ENCODE measurements around the gene ISCU. TPM values are rescaled to one million over a fixed set of nuclear protein-coding genes. Genes with fewer than 3 reads are reported as not detected.
A peak's percentile ranks its signal among the peaks of the same experiment; 100 is the strongest.

Gene ISCU
- total RNA-seq, result 432 TPM
- long read RNA-seq, transcript ISCU-201 (5 exons, 994 nt), result major isoform, 520 of 582 reads
- long read RNA-seq, transcript ISCU-202 (6 exons, 1,069 nt), result minor isoform, 6 of 582 reads
- long read RNA-seq, transcript ISCU-205 (5 exons, 1,330 nt), result minor isoform, 6 of 582 reads
- long read RNA-seq, partial matches to known transcripts, result 27 of 582 reads
- long read RNA-seq, other reads (novel, unspliced or antisense), result 15 of 582 reads

DNA sequence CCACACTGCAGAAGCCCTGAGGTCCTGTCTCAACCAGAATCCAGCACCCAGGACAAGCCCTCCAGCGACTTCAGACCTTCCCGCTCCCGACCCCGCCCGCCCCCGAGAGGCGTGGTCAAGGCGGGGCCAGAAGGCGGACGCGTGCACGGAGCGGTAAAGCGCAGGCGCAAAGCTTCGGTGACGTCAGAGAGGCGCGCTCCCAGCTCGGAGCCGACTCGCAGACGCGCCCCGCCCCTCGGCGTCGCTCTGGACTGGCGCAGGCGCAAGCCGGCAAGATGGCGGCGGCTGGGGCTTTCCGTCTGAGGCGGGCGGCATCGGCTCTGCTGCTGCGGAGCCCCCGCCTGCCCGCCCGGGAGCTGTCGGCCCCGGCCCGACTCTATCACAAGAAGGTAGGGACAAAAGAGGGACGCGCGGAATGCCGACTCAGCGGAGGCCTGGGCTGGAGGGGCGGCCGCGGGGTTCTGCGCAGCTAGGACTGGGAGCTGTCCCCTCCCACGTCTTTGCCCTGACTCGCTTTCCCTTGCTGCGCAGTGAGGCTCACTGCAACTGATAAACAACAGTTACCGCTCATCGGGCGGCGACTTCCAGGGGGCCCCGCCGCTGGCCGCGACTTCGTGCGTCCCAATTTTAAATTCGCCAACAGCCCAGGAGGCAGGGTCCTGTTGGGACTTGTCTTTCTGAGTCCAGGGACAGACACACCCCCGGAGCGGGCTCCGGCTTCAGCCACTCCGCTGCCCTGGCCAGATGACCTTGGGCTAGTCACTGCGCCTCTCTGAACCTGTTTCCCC, at the start of gene ISCU:
Gene ISCU (plus strand): TSS at position 249 of the 788 bp plus-strand sequence. CDS start 27 bp downstream, at position 276.
- peak; percentile 99 for DNase-seq (ENCODE audit: low spot score)
- intact Hi-C loops (cut with DNase I), result loop anchor here (1.0 to 5.0 kb wide), 4 partner anchors 56 to 385 kb away; partner anchors contain the start of gene SSH1

DNA sequence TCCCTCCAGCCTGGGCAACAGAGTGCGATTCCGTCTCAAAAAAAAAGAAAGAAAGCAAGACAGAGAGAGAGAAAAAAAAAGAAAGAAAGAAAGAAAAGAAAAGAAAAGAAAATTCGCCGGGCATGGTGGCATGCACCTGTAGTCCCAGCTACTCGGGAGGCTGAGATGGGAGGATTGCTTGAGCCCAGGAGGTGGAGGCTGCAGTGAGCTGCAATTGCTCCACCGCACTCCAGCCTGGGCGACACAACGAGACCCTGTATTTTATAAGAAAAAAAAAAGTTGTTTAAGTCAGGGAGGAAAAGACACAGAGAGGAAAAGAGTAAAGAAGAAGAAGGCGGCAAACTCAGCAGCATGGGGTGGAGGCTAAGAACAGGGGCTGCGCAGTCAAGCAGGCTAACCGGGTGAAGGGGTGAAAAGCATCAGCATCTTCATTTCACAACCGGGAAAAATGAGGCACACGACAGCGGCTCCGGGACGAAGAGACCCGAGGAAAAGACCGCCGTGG, 47.9 kb upstream of the ISCU start:
- intact Hi-C loops (cut with DNase I), result loop anchor here (5.0 to 10.0 kb wide), 4 partner anchors 100 to 830 kb away; partner anchors contain the start of gene PWP1
- no peak for DNase-seq (ENCODE audit: low spot score)

GRCh38 chr12:108514973-108515814, 47.2 kb upstream of the ISCU start, which contains the start of gene FICD:
FICD (plus strand) TSS chr12:108515277; CDS start chr12:108516973, 1,696 bp downstream.
- intact Hi-C loops (cut with DNase I), result loop anchor here (5.0 to 10.0 kb wide), 4 partner anchors 100 to 830 kb away; partner anchors contain the start of gene PWP1

GRCh38 chr12:108515916-108516315, 46.5 kb upstream of the ISCU start:
- intact Hi-C loops (cut with DNase I), result loop anchor here (10.0 kb wide), 2 partner anchors 99 to 831 kb away; partner anchors contain the start of gene PWP1
- DNase-seq (ENCODE audit: low spot score), result no peak

More at GRCh38 chr12:108514973-108515814, 47.2 kb upstream of the ISCU start, which contains the start of gene FICD:
- peak; percentile 100 for DNase-seq (ENCODE audit: low spot score)

GRCh38 chr12:108516511-108517275, 45.7 kb upstream of the ISCU start:
- DNase-seq (ENCODE audit: low spot score), result no peak
- intact Hi-C loops (cut with DNase I), result loop anchor here (10.0 kb wide), 2 partner anchors 98 to 832 kb away; partner anchors contain the start of gene PWP1

DNA sequence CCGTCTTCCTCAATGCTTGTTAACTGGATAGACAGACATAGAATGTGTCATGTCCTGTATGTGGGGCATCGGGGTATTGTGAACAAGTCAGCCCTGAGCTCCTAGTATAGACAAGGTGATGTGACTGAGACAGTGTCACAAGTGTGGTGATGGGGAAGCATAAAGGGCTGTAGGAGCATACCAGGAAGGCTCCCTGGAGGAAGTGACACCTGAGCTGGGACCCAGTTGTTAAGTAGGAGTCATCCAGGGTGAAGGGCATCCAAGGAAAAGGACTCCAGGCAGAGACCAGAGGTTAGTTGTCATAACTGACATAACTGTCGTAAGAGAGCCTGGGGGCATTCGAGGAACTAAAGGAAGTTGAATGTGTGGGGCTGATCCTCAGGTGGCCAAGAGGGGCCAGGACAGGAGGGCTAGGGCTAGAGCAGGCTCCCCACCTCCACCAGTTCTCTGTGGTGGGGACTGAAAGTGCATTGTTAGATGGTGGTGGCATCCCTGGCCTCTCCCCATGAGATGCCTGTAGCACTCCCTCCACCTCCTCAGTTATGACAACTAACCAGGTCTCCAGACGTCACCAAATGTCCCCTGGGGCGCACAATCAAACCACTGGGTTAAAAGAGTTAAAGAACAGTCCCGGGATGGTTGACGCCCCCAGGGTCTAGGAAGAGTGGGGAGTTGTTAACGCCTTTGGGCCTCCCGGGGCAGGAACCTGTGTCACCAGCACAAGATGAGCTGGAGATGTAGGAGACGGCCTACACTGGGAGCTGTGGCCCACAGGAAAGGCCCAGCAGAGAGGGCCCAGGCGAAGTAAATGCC, 44.9 kb upstream of the ISCU start:
- DNase-seq (ENCODE audit: low spot score), result no peak

DNA sequence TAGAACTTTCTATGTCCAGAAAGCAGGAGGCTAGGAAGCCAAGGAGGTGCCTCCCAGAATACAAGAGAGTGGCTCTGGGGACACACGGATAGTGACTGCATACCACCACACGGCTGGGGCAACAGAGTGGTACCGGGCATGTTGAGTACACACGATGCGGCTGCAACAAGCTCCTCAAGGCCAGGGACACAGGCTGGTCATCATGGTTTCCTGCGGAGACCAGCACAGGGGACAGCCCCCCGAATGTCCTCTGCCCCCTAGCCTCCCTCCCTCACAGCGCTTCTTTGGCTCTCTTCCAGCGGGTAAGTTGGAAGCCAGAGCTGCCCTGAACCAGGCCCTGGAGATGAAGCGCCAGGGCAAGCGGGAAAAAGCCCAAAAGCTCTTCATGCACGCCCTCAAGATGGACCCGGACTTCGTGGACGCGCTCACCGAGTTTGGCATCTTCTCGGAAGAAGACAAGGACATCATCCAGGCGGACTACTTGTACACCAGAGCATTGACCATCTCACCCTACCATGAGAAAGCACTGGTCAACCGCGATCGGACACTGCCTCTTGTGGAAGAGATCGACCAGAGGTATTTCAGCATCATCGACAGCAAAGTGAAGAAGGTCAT, 44.2 kb upstream of the ISCU start:
- DNase-seq (ENCODE audit: low spot score), result no peak
- intact Hi-C loops (cut with DNase I), result loop anchor here (10.0 kb wide), 2 partner anchors 97 to 833 kb away; partner anchors contain the start of gene PWP1

More for the DNA sequence above, 44.9 kb upstream of the ISCU start:
- intact Hi-C loops (cut with DNase I), result loop anchor here (10.0 kb wide), 2 partner anchors 97 to 833 kb away; partner anchors contain the start of gene PWP1

DNA sequence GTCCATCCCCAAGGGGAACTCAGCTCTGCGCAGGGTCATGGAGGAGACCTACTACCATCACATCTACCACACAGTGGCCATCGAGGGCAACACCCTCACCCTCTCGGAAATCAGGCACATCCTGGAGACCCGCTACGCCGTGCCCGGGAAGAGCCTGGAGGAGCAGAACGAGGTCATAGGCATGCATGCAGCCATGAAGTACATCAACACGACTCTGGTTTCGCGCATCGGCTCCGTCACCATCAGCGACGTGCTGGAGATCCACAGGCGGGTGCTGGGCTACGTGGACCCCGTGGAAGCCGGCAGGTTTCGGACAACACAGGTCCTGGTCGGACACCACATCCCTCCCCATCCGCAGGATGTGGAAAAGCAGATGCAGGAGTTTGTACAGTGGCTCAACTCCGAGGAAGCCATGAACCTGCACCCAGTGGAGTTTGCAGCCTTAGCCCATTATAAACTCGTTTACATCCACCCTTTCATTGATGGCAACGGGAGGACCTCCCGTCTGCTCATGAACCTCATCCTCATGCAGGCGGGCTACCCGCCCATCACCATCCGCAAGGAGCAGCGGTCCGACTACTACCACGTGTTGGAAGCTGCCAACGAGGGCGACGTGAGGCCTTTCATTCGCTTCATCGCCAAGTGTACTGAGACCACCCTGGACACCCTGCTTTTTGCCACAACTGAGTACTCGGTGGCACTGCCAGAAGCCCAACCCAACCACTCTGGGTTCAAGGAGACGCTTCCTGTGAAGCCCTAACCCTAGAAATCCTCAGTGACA, 43.5 kb upstream of the ISCU start:
- intact Hi-C loops (cut with DNase I), result loop anchor here (10.0 kb wide), 2 partner anchors 96 to 834 kb away; partner anchors contain the start of gene PWP1
- no peak for DNase-seq (ENCODE audit: low spot score)

DNA sequence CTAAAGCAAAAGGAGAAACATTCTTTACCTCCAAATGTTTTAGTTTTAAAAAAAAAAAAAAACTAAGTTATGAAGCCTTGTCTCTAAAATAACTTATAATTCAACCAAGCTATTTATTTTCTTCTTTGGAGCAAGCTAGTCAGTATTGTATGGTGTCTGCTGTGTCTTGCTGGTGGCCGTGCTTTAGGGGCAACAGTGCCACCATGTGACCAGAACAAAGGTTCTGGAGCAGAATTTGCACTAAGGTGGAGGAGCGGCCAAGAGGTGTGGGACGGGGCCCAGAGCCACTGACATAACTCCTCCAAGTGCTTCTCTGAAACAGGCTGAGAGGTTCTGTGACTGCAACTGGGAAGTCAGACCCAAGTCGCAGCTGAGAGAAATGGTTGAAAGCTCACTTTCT, 42.8 kb upstream of the ISCU start:
- intact Hi-C loops (cut with DNase I), result loop anchor here (10.0 kb wide), 2 partner anchors 95 to 835 kb away; partner anchors contain the start of gene PWP1
- no peak for DNase-seq (ENCODE audit: low spot score)

GRCh38 chr12:108523365-108523764, 39.0 kb upstream of the ISCU start:
- intact Hi-C loops (cut with DNase I), result no loop called here
- DNase-seq (ENCODE audit: low spot score), result no peak

GRCh38 chr12:108525681-108526080, 36.7 kb upstream of the ISCU start:
- intact Hi-C loops (cut with DNase I), result no loop called here
- DNase-seq (ENCODE audit: low spot score), result no peak

- intact Hi-C loops (cut with DNase I), result no loop called here
- DNase-seq (ENCODE audit: low spot score), result no peak
Observed at GRCh38 chr12:108526482-108527165, 35.8 kb upstream of the ISCU start.

DNA sequence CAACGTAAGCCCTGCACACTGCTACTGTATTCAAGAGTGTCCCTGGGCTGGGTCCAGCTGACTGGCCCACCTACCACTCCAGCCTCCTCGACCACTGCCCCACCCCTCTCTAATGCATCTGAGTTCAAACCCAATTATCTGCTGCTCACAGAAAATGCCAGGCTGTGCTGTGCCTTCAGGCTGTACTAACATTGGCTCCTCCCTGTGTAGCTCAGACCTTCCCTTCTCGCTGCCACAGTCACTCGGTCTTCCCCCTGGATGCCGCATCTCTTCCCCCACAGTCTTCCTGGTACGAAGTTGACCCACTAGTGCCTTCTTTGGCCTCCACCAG, 35.3 kb upstream of the ISCU start:
- intact Hi-C loops (cut with DNase I), result no loop called here
- DNase-seq (ENCODE audit: low spot score), result no peak

- intact Hi-C loops (cut with DNase I), result no loop called here
- no peak for DNase-seq (ENCODE audit: low spot score)
Observed at GRCh38 chr12:108530161-108530560, 32.2 kb upstream of the ISCU start.

- no peak for DNase-seq (ENCODE audit: low spot score)
- intact Hi-C loops (cut with DNase I), result no loop called here
Observed at GRCh38 chr12:108531929-108532848, 30.2 kb upstream of the ISCU start.

Measured in cardiac septum (tissue), 1 donor.